Endothelial cell of umbilical vein (primary cell): ENCODE measurements around the gene COQ6. TPM values are rescaled to one million over a fixed set of nuclear protein-coding genes. Genes with fewer than 3 reads are reported as not detected.

Experiments
- BruUV-seq: library from RNA; stranded (reverse); fragments of 400-500 nt; replicated peaks from 2 replicates; lab custom pipeline; 2021; lab: Mats Ljungman, UMichigan
- CTCF ChIA-PET: fragments of 300-600, 350-600 bp; sonication (Branson Sonifier 250); formaldehyde crosslinking; loops from one replicate; lab custom pipeline; 2021; ENCODE audit warnings: antibody characterized with exemption, inconsistent platforms; lab: Charles Lee
- POLR2A ChIA-PET: fragments of 300-600, 350-600 bp; sonication (Branson Sonifier 250); formaldehyde crosslinking; loops from one replicate; lab custom pipeline; 2021; ENCODE audit warnings: antibody characterized with exemption, inconsistent platforms; lab: Charles Lee
- DNase-seq: peaks from one replicate; pipeline ENCODE4 v3.0.0-alpha.2; 2011; ENCODE audit warnings: low read depth, low spot score
- FAIRE-seq: peaks from 2 replicates; lab custom pipeline; 2011; peaks lifted over from hg19 to GRCh38; lab: Jason Lieb, UNC
- H2AFZ ChIP-seq: 2 replicates; pipeline ENCODE4 v1.6.0; 2012; ENCODE audit warnings: low read depth, low read length, control low read depth, inconsistent platforms
- H3K27ac ChIP-seq: 2 replicates; pipeline ENCODE4 v1.5.1; 2011; ENCODE audit warnings: low read depth, mild to moderate bottlenecking, control low read depth, low read length, moderate library complexity; ENCODE audit not compliant: insufficient read depth
- H3K27me3 ChIP-seq, 2 experiments: 2 replicates each; pipeline versions ENCODE4 v1.6.0 to v1.6.1; 2011; ENCODE audit warnings: low read length in 2 of 2, mixed read lengths in 1 of 2; ENCODE audit not compliant: control insufficient read depth in 2 of 2, insufficient read depth in 2 of 2
- H3K36me3 ChIP-seq, 2 experiments: 2 replicates in 1 of 2; 3 replicates in 1 of 2; pipeline ENCODE4 v1.5.1; 2011; ENCODE audit warnings: low read length in 2 of 2, mild to moderate bottlenecking in 1 of 2, moderate library complexity in 1 of 2; ENCODE audit not compliant: control insufficient read depth in 2 of 2, insufficient read depth in 2 of 2; ENCODE audit errors: extremely low read depth in 1 of 2
- H3K4me1 ChIP-seq: 3 replicates; pipeline ENCODE4 v1.5.1; 2011; ENCODE audit warnings: mild to moderate bottlenecking, low read length; ENCODE audit not compliant: control insufficient read depth, insufficient read depth; ENCODE audit errors: extremely low read depth
- H3K4me2 ChIP-seq: 2 replicates; pipeline ENCODE4 v1.6.1; 2011; ENCODE audit warnings: low read length, control low read depth, mixed read lengths; ENCODE audit not compliant: insufficient read depth
- H3K4me3 ChIP-seq, 3 experiments: fragments of 200-600 bp in 1 of 3; sonication (generic), shearing (Covaris generic) in 1 of 3; replicated peaks in 1 of 3; 2 replicates each; pipeline ENCODE4 v1.5.1; 2011 to 2016; ENCODE audit warnings: control low read depth in 3 of 3, low read length in 3 of 3, mild to moderate bottlenecking in 2 of 3, inconsistent platforms in 1 of 3, low read depth in 1 of 3, moderate library complexity in 1 of 3; ENCODE audit not compliant: insufficient read depth in 1 of 3
- H3K79me2 ChIP-seq: 2 replicates; pipeline ENCODE4 v1.6.0; 2012; ENCODE audit warnings: low read length, inconsistent platforms; ENCODE audit not compliant: control insufficient read depth, insufficient read depth
- H3K9ac ChIP-seq: replicated peaks from 2 replicates; pipeline ENCODE3; 2011; ENCODE audit warnings: low read length, control low read depth; ENCODE audit not compliant: insufficient read depth; ENCODE audit errors: extremely low read depth
- H3K9me1 ChIP-seq: replicated peaks from 3 replicates; pipeline ENCODE4 v1.6.0; 2011; ENCODE audit warnings: mild to moderate bottlenecking, low read length; ENCODE audit not compliant: control insufficient read depth, insufficient read depth; ENCODE audit errors: extremely low read depth
- H3K9me3 ChIP-seq: replicated peaks from 2 replicates; pipeline ENCODE4 v1.5.1; 2012; ENCODE audit warnings: low read length, inconsistent platforms; ENCODE audit not compliant: control insufficient read depth, insufficient read depth
- H4K20me1 ChIP-seq: replicated peaks from 2 replicates; pipeline ENCODE3; 2011; ENCODE audit warnings: mild to moderate bottlenecking, low read length; ENCODE audit not compliant: control insufficient read depth, insufficient read depth; ENCODE audit errors: extremely low read depth
- CTCF ChIP-seq, 2 donors: IDR thresholded peaks; 1 replicate in 1 of 2; 2 replicates in 1 of 2; pipeline ENCODE4 v1.5.1; 2011; ENCODE audit warnings: low read length in 2 of 2, mild to moderate bottlenecking in 2 of 2, moderate library complexity in 2 of 2, control low read depth in 1 of 2, inconsistent platforms in 1 of 2, low read depth in 1 of 2; ENCODE audit not compliant: insufficient read depth in 1 of 2; ENCODE audit errors: extremely low read depth in 1 of 2
- EZH2 ChIP-seq: IDR thresholded peaks from 2 replicates; pipeline ENCODE4 v1.6.1; 2012; ENCODE audit warnings: borderline replicate concordance, low read depth, mild to moderate bottlenecking, moderate library complexity, low read length, inconsistent platforms; ENCODE audit not compliant: severe bottlenecking
- FOS ChIP-seq: IDR thresholded peaks from 2 replicates; pipeline ENCODE4 v1.6.1; 2011; ENCODE audit warnings: mild to moderate bottlenecking, low read length, moderate library complexity, borderline replicate concordance; ENCODE audit not compliant: insufficient read depth
- GATA2 ChIP-seq: IDR thresholded peaks from 2 replicates; pipeline ENCODE4 v1.7.0; 2011; ENCODE audit warnings: low read depth, mild to moderate bottlenecking, moderate library complexity, mixed read lengths, low read length; ENCODE audit not compliant: insufficient read length, insufficient read depth
- JUN ChIP-seq: IDR thresholded peaks from 2 replicates; pipeline ENCODE4 v1.6.1; 2011; ENCODE audit warnings: borderline replicate concordance, low read depth; ENCODE audit not compliant: insufficient read length, insufficient read depth
- MAX ChIP-seq: IDR thresholded peaks from 2 replicates; pipeline ENCODE4 v1.6.1; 2011; ENCODE audit not compliant: insufficient read depth, insufficient read length
- MYC ChIP-seq: IDR thresholded peaks from one replicate; pipeline ENCODE4 v1.6.1; 2011; ENCODE audit warnings: mild to moderate bottlenecking, low read depth, low read length
- POLR2A ChIP-seq: IDR thresholded peaks from 2 replicates; pipeline ENCODE4 v1.6.1; 2012; ENCODE audit warnings: low read depth, mild to moderate bottlenecking, control low read depth, low read length
- POLR2AphosphoS5 ChIP-seq: IDR thresholded peaks from 2 replicates; pipeline ENCODE4 v1.6.1; 2012; ENCODE audit warnings: low read depth, mild to moderate bottlenecking, control low read depth, low read length, moderate library complexity; ENCODE audit not compliant: insufficient read depth
- dilution Hi-C: fragments of 300-500 bp; cut with MboI; formaldehyde crosslinking; loops from one replicate; pipeline ENCODE4 v1.15.0; 2019; ENCODE audit warnings: low sequenced_read_pairs; ENCODE audit not compliant: extremely low pct_ligation_motif_present
- intact Hi-C: fragments of 100-400 bp; cut with micrococcal nuclease; formaldehyde crosslinking; loops from one replicate; pipeline ENCODE4 v1.10.0; 2022
- polyA plus RNA-seq, 4 experiments: library from polyadenylated mRNA; depleted of rRNA in 3 of 4; stranded (reverse) in 3 of 4; unstranded in 1 of 4; fragments of >200 nt; gene quantifications; 2 replicates each; pipeline versions ENCODE4 v1.2.1 to v1.2.3, GENCODE V29; 2011 to 2012; ENCODE audit warnings: missing spikeins in 1 of 4
- total RNA-seq: library from RNA; stranded (reverse); gene quantifications from 2 replicates; pipeline ENCODE4 v1.2.3, GENCODE V29; 2021

Gene COQ6
- total and polyA plus RNA-seq, 2 donors (not counting 3 experiments of a cell fraction or from before 2014, with no cell fraction given): 20.7 to 35.3 TPM

DNA sequence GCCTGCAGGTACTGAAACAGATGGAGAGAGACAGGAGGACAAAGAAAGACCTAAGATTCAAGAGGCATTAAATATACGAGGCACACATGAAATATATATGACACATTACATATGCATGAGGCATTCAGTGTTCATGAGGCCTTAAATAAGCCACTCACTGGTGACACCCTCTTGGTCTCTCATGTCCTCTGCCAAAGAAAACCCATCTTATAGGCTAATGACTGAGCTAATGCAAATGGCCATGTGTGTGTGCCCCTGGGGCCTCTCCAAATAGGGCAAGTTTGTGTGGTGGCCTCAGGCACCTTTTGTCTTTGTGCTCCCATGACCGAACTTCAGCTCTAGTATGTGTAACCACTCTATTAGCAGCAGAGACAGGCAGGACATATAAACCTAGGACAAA is 18.8 kb downstream of the COQ6 start:
- no peak for FAIRE-seq
- dilution Hi-C loops: no loop called here
- CTCF ChIA-PET: no interaction called here

More for the DNA sequence above, 18.8 kb downstream of the COQ6 start:
- intact Hi-C loops: no loop called here
- no peak overlapping the region for H2AFZ ChIP-seq
- no peaks in the 10 kb centered on the region for H4K20me1 ChIP-seq
- H3K79me2 ChIP-seq: no peaks in the 10 kb centered on the region
- H3K9me1 ChIP-seq: no peaks in the 10 kb centered on the region
- TF ChIP-seq POLR2AphosphoS5: no peak
- TF ChIP-seq CTCF (IDR thresholded peaks at IDR 0.05; ENCODE audit: extremely low read depth in 1 of 2, insufficient read depth in 1 of 2, low read depth in 1 of 2, low read length in 2 of 2): no peak
- no peak for TF ChIP-seq EZH2
- TF ChIP-seq MYC: no peak
- no peak for TF ChIP-seq GATA2
- TF ChIP-seq FOS: no peak
- no peak for TF ChIP-seq JUN
- no peak for TF ChIP-seq POLR2A
- no peak for TF ChIP-seq MAX
- BruUV-seq: no TSS peak
- H3K9me3 ChIP-seq: no peaks in the 10 kb centered on the region
- H3K4me3 ChIP-seq: no peak overlapping the region
- no peak overlapping the region for H3K27ac ChIP-seq
- H3K27me3 ChIP-seq: no peaks in the 10 kb centered on the region
- H3K4me2 ChIP-seq: no peak overlapping the region
- DNase-seq: no peak
- no peak overlapping the region for H3K9ac ChIP-seq
- peaks cover 0 to 4% of the 10 kb centered on the region in 2 experiments for H3K36me3 ChIP-seq
- H3K4me1 ChIP-seq: no peaks in the 10 kb centered on the region
- POLR2A ChIA-PET: no interaction called here
